Measurements from ENCODE around the gene ELANE.
"Not testable (repeated sequence)": the region's sequence is repeated elsewhere in the genome, so short reads cannot be mapped to it uniquely, and the experiment has no call there.

Gene ELANE

DNA sequence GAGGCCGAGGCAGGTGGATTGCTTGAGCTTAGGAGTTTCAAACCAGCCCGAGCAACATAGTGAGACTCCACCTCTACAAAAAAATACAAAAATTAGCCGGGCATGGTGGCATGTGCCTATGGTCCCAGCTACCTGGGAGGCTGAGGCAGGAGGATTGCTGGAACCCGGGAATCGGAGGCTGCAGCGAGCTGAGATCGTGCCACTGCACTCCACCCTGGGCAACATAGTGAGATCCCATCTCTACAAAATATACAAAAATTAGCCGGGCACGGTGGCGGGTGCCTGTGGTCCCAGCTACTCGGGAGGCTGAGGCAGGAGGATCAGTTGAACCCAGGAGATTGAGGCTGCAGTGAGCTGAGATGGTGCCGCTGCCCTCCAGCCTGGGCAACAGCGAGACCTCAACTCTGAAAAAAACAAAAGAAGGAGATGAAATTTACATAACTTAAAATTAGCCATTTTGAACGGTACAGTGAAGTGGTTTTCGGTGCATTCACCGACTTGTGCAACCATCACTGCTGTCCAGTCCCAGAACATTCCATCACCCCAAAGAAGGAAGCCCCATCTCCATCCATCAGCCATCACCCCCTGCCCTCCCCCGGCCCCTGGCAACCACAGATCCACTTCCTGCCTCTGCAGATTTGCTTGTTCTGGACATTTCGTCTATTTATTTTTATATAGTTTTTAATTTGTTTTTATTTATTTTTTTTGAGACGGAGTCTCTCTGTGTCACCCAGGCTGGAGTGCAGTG, 26.0 kb upstream of the ELANE start:
- Histone ChIP-seq H3K27ac (ENCODE audit: low read depth, low read length) (no peak overlapping the region), H3K9me3 (ENCODE audit: control insufficient read depth in 1 of 2, low read length in 2 of 2) (no peaks in the 10 kb centered on the region), H3K4me1 (ENCODE audit: control insufficient read depth in 1 of 2, insufficient read depth in 2 of 2, low read length in 2 of 2) (no peaks in the 10 kb centered on the region), H3K9ac (ENCODE audit: low read depth in 1 of 2, low read length in 2 of 2) (no peak overlapping the region), H3K4me3 (ENCODE audit: low read depth in 1 of 2, low read length in 2 of 2) (no peak overlapping the region), H3K36me3 (ENCODE audit: control insufficient read depth in 1 of 2, insufficient read depth in 2 of 2, low read length in 2 of 2) (no peaks in the 10 kb centered on the region), H3K27me3 (ENCODE audit: control insufficient read depth in 1 of 2, insufficient read depth in 2 of 2, low read length in 2 of 2) (peaks cover 6 to 20% of the 10 kb centered on the region in 2 donors)

DNA sequence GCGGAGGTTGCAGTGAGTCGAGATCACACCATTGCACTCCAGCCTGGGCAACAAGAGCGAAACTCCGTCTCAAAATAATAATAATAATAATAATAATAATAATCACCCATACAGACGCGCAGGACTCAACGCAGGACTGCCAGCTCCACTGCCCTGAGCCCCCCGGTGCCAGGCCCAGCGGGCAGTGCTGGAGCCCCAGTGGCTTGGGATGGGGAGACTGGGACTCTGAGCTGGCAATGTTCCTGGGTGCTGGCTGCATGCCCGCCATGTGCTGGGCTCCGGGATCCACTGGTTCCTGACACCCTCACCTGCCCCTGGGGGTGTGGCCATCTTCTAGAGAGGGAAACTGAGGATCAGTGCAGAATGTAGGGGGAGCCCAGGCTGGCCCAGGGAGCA, 24.8 kb upstream of the ELANE start:
- Histone ChIP-seq H3K4me3 (ENCODE audit: low read depth in 1 of 2, low read length in 2 of 2) (no peak overlapping the region), H3K27me3 (ENCODE audit: control insufficient read depth in 1 of 2, insufficient read depth in 2 of 2, low read length in 2 of 2) (peaks cover 6 to 29% of the 10 kb centered on the region in 2 donors), H3K36me3 (ENCODE audit: control insufficient read depth in 1 of 2, insufficient read depth in 2 of 2, low read length in 2 of 2) (no peaks in the 10 kb centered on the region), H3K9me3 (ENCODE audit: control insufficient read depth in 1 of 2, low read length in 2 of 2) (no peaks in the 10 kb centered on the region), H3K9ac (ENCODE audit: low read depth in 1 of 2, low read length in 2 of 2) (no peak overlapping the region), H3K27ac (ENCODE audit: low read depth, low read length) (no peak overlapping the region), H3K4me1 (ENCODE audit: control insufficient read depth in 1 of 2, insufficient read depth in 2 of 2, low read length in 2 of 2) (no peaks in the 10 kb centered on the region)

DNA sequence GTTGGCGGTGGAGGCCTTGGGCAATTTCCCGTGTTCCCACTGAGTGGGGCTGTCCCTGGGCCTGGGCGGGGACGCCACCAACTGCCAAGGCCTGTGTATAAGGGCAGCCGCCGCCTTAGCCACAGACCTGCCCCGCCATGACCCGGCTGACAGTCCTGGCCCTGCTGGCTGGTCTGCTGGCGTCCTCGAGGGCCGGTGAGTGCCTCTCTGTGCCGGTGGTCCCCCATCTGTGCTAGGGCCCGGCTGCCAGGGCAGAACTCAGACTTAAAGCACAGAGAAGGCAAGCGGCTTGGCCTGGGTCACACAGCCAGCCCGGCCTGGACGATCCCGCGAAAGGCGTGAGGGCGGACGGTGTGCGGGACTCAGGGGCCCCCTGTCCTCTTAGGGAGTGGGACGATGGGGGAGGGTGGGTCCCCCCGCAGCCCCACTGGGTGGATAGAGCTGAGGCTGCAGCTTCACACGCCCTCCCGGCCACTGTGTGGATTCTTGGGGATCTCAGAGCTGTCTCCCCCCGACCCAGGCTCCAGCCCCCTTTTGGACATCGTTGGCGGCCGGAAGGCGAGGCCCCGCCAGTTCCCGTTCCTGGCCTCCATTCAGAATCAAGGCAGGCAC, 24.3 kb upstream of the ELANE start, which contains the start of gene AZU1:
Gene AZU1, plus strand, starts transcription at position 128 of the 612 bp plus-strand sequence. Its CDS starts 10 bp downstream, at position 138.
- Histone ChIP-seq H3K36me3 (ENCODE audit: control insufficient read depth in 1 of 2, insufficient read depth in 2 of 2, low read length in 2 of 2) (no peaks in the 10 kb centered on the region), H3K27me3 (ENCODE audit: control insufficient read depth in 1 of 2, insufficient read depth in 2 of 2, low read length in 2 of 2) (peaks cover 6 to 29% of the 10 kb centered on the region in 2 donors), H3K27ac (ENCODE audit: low read depth, low read length) (no peak within 1 kb of the TSS), H3K4me3 (ENCODE audit: low read depth in 1 of 2, low read length in 2 of 2) (no peak within 1 kb of the TSS), H3K4me1 (ENCODE audit: control insufficient read depth in 1 of 2, insufficient read depth in 2 of 2, low read length in 2 of 2) (no peaks in the 10 kb centered on the region), H3K9me3 (ENCODE audit: control insufficient read depth in 1 of 2, low read length in 2 of 2) (no peaks in the 10 kb centered on the region), H3K9ac (ENCODE audit: low read depth in 1 of 2, low read length in 2 of 2) (no peak within 1 kb of the TSS)

DNA sequence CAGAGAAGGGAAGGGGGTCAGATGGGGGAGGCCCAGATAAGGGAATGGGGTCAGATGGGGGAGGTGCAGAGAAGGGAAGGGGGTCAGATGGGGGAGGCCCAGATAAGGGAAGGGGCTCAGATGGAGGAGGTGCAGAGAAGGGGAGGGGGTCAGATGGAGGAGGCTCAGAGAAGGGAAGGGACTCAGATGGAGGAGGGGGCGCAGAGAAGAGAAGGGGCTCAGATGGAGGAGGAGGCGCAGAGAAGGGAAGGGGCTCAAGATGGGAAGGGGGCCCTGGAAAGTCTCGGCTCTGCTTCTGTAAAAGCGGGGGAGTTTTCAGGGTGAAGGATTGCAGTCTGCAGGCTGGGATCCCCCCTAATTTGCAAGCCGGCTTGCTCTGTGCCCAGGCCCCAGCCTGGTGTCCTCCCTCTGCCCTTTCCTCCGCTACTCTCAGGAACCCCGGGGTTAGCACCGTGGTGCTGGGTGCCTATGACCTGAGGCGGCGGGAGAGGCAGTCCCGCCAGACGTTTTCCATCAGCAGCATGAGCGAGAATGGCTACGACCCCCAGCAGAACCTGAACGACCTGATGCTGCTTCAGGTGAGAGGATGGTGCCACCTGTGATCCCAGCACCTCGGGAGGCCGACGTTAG, 22.9 kb upstream of the ELANE start:
- no peaks in the 10 kb centered on the region for H3K36me3 ChIP-seq (ENCODE audit: control insufficient read depth in 1 of 2, insufficient read depth in 2 of 2, low read length in 2 of 2)
- H3K27ac ChIP-seq (ENCODE audit: low read depth, low read length): no peak overlapping the region
- H3K4me1 ChIP-seq (ENCODE audit: control insufficient read depth in 1 of 2, insufficient read depth in 2 of 2, low read length in 2 of 2): no peaks in the 10 kb centered on the region
- H3K4me3 ChIP-seq (ENCODE audit: low read depth in 1 of 2, low read length in 2 of 2): no peak overlapping the region
- H3K9ac ChIP-seq (ENCODE audit: low read depth in 1 of 2, low read length in 2 of 2): no peak overlapping the region
- H3K9me3 ChIP-seq (ENCODE audit: control insufficient read depth in 1 of 2, low read length in 2 of 2): no peaks in the 10 kb centered on the region
- H3K27me3 ChIP-seq (ENCODE audit: control insufficient read depth in 1 of 2, insufficient read depth in 2 of 2, low read length in 2 of 2): peaks cover 0 to 24% of the 10 kb centered on the region in 2 donors

DNA sequence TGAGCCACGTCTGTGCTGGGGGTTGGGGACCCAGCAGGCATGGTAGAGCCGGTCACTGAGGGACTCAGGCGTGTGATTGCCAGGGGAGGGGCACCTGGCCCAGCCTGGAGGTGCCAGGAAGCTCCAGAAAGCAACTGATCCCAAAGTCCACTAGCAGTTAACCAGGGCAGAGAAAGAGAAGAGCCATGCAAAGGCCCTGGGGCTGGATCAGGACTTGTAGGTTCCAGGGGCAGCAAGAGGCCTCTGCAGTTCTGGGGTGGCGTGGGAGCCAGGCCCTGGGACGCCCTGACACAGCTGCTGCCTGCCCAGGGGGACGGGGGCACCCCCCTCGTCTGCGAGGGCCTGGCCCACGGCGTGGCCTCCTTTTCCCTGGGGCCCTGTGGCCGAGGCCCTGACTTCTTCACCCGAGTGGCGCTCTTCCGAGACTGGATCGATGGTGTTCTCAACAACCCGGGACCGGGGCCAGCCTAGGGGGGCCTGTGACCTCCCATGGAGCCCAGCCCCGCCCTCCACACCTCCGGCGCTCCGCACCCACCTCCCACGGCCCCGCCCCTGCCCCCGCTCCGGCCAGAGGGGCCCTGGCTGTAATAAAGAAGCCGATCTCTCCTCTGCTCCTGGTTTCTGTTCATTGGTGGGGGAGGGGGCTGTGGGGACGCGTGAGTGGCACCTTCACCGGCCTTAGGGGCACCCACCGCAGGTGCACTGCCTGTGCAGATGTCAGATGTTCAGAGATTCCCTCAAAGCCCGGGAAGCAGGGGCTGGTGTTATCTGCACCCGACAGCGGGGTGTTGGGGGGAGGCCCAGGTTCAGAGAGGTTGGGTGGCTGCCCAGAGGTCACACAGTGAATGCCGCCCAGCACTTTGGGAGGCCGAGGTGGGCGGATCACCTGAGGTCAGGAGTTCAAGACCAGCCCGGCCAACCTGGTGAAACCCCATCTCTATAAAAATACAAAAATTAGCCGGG, 20.4 kb upstream of the ELANE start:
- no peak overlapping the region for H3K27ac ChIP-seq (ENCODE audit: low read depth, low read length)
- H3K4me1 ChIP-seq (ENCODE audit: control insufficient read depth in 1 of 2, insufficient read depth in 2 of 2, low read length in 2 of 2): no peaks in the 10 kb centered on the region
- H3K9ac ChIP-seq (ENCODE audit: low read depth in 1 of 2, low read length in 2 of 2): no peak overlapping the region
- no peak overlapping the region for H3K4me3 ChIP-seq (ENCODE audit: low read depth in 1 of 2, low read length in 2 of 2)
- H3K36me3 ChIP-seq (ENCODE audit: control insufficient read depth in 1 of 2, insufficient read depth in 2 of 2, low read length in 2 of 2): no peaks in the 10 kb centered on the region
- no peaks in the 10 kb centered on the region for H3K9me3 ChIP-seq (ENCODE audit: control insufficient read depth in 1 of 2, low read length in 2 of 2)
- peaks cover 3 to 26% of the 10 kb centered on the region in 2 donors for H3K27me3 ChIP-seq (ENCODE audit: control insufficient read depth in 1 of 2, insufficient read depth in 2 of 2, low read length in 2 of 2)

DNA sequence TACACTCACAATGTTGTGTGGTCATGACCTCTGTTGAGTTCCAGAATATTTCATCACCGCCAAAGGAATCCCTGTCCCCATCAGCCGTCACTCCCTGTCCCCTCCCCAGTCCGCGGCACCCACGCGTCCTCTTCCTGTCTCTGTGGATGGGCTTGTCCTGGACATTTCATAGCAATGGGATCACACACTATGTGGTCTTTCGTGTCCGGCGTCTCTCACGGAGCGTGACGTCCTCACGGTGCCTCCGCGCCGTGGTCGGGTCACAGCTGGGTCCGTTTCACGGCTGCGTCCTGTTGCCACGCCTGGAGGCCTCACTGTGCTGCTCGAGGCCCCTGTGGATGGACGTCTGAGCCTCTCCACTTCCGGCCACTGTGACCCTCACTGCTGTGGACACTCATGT, 17.9 kb upstream of the ELANE start:
- Histone ChIP-seq H3K4me1 (ENCODE audit: control insufficient read depth in 1 of 2, insufficient read depth in 2 of 2, low read length in 2 of 2) (no peaks in the 10 kb centered on the region), H3K36me3 (ENCODE audit: control insufficient read depth in 1 of 2, insufficient read depth in 2 of 2, low read length in 2 of 2) (no peaks in the 10 kb centered on the region), H3K4me3 (ENCODE audit: low read depth in 1 of 2, low read length in 2 of 2) (no peak overlapping the region), H3K9ac (ENCODE audit: low read depth in 1 of 2, low read length in 2 of 2) (no peak overlapping the region), H3K9me3 (ENCODE audit: control insufficient read depth in 1 of 2, low read length in 2 of 2) (no peaks in the 10 kb centered on the region), H3K27ac (ENCODE audit: low read depth, low read length) (no peak overlapping the region), H3K27me3 (ENCODE audit: control insufficient read depth in 1 of 2, insufficient read depth in 2 of 2, low read length in 2 of 2) (peaks cover 3 to 19% of the 10 kb centered on the region in 2 donors)

DNA sequence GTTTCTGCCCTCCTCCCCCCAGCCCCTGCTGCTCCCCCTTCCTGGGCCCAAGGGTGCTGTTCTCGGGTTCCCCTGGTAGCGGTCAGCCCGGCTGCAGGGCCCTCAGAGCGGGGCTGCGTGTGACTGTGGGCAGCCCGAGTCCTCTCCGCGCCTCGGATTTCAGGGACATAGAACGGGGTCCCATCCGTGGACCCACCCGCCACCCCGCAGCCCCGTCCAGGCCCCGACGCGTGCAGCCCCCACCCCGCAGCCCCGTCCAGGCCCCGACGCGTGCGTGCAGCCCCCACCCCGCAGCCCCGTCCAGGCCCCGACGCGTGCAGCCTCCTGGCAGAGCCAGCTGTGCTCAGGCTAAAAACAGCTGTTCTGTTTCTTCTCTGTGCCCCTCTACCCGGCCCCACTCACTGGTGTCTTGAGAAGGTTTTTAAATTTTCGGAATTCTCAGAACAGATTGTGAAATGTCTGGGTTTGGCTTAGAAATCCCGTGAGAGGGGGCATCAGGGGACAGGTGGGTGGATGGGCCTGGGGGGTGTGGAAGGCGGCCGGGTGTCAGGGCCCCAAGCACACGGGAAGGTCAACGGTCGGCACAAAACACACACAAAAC, 16.8 kb upstream of the ELANE start:
- Histone ChIP-seq H3K27me3 (ENCODE audit: control insufficient read depth in 1 of 2, insufficient read depth in 2 of 2, low read length in 2 of 2) (peaks cover 3 to 17% of the 10 kb centered on the region in 2 donors), H3K4me3 (ENCODE audit: low read depth in 1 of 2, low read length in 2 of 2) (no peak overlapping the region), H3K27ac (ENCODE audit: low read depth, low read length) (no peak overlapping the region), H3K9ac (ENCODE audit: low read depth in 1 of 2, low read length in 2 of 2) (no peak overlapping the region), H3K9me3 (ENCODE audit: control insufficient read depth in 1 of 2, low read length in 2 of 2) (no peaks in the 10 kb centered on the region), H3K36me3 (ENCODE audit: control insufficient read depth in 1 of 2, insufficient read depth in 2 of 2, low read length in 2 of 2) (no peaks in the 10 kb centered on the region), H3K4me1 (ENCODE audit: control insufficient read depth in 1 of 2, insufficient read depth in 2 of 2, low read length in 2 of 2) (no peaks in the 10 kb centered on the region)

DNA sequence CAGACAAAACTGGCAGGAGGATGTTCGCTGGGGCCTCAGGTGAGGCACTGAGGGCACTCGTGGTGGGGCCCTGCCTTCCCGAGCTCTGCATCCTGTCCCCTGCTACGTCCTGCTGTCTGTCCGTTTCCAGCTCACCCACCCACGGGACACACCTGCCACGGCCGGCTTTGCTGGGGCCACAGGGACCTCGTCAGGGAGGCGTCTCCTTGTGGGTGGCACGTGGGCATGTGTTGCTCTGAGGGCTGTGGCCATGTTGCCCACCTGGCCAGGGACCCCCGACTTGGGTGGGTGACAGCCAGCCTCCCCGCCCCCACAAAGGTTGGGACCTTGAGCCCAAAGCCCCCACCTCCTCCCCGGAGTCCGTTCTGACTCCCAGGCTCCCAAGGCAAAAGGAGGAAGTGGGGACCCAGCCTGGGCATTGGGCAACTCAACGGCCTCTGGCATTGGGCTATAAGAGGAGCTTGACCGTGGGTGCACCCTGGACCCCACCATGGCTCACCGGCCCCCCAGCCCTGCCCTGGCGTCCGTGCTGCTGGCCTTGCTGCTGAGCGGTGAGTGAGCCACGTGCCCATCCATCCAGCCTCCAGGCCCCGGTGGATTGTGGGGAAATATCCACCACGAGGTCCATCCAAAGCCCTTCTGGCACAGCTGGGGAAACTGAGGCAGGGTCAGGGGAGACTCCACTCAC, 11.4 kb upstream of the ELANE start, which contains the start of gene PRTN3:
Gene PRTN3, plus strand, starts transcription at position 481 of the 688 bp plus-strand sequence. Its CDS starts 10 bp downstream, at position 491.
- Histone ChIP-seq H3K9ac (ENCODE audit: low read depth in 1 of 2, low read length in 2 of 2) (no peak within 1 kb of the TSS), H3K36me3 (ENCODE audit: control insufficient read depth in 1 of 2, insufficient read depth in 2 of 2, low read length in 2 of 2) (no peaks in the 10 kb centered on the region), H3K27me3 (ENCODE audit: control insufficient read depth in 1 of 2, insufficient read depth in 2 of 2, low read length in 2 of 2) (peaks cover 3 to 15% of the 10 kb centered on the region in 2 donors), H3K4me1 (ENCODE audit: control insufficient read depth in 1 of 2, insufficient read depth in 2 of 2, low read length in 2 of 2) (no peaks in the 10 kb centered on the region), H3K9me3 (ENCODE audit: control insufficient read depth in 1 of 2, low read length in 2 of 2) (no peaks in the 10 kb centered on the region), H3K4me3 (ENCODE audit: low read depth in 1 of 2, low read length in 2 of 2) (no peak within 1 kb of the TSS), H3K27ac (ENCODE audit: low read depth, low read length) (no peak within 1 kb of the TSS)

DNA sequence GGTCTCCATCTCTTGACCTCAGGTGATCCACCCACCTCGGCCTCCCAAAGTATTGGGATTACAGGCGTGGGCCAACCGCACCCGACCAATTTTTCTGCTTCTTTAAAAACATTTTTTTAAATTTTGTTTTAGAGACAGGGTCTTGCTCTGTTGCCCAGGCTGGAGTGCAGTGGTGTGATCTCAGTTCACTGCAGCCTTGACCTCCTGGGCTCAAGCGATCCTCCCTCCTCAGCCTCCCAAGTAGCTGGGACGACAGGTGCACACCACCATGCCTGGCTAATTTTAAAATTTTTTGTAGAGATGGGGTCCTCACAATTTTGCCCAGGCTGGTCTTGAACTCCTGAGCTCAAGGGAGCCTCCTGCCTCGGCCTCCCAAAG, 9.3 kb upstream of the ELANE start:
- not testable (repeated sequence) for H3K36me3 ChIP-seq (ENCODE audit: control insufficient read depth in 1 of 2, insufficient read depth in 2 of 2, low read length in 2 of 2); H3K9me3 ChIP-seq (ENCODE audit: control insufficient read depth in 1 of 2, low read length in 2 of 2); H3K9ac ChIP-seq (ENCODE audit: low read depth in 1 of 2, low read length in 2 of 2); H3K4me1 ChIP-seq (ENCODE audit: control insufficient read depth in 1 of 2, insufficient read depth in 2 of 2, low read length in 2 of 2); H3K27ac ChIP-seq (ENCODE audit: low read depth, low read length); H3K4me3 ChIP-seq (ENCODE audit: low read depth in 1 of 2, low read length in 2 of 2)
- peaks cover 7 to 32% of the 10 kb centered on the region in 2 donors for H3K27me3 ChIP-seq (ENCODE audit: control insufficient read depth in 1 of 2, insufficient read depth in 2 of 2, low read length in 2 of 2)

Data from duodenal mucosa (tissue), 2 donors.